Left lung (tissue), 10 donors: Measurements from ENCODE around the gene PTPRD. TPM values are rescaled to one million over a fixed set of nuclear protein-coding genes. Genes with fewer than 3 reads are reported as not detected.
A peak's percentile ranks its signal among the peaks of the same experiment; 100 is the strongest.

Source experiments
- ATAC-seq: fragments of 200-7000 bp; cut with Tn5 transposase; one replicate; pipeline ENCODE4 v1.9.1; 2020; ENCODE audit warnings: moderate library complexity
- DNase-seq, 4 donors: peaks; one replicate each; pipeline ENCODE4 v3.0.0-alpha.2; 2013 to 2020
- H3K27ac ChIP-seq, 2 donors: fragments of 200-600 bp; sonication (generic) in 1 of 2; one replicate each; pipeline versions ENCODE4 v1.5.0 to v1.8.0; 2020 to 2021
- H3K27me3 ChIP-seq, 2 donors: fragments of 200-600 bp; sonication (generic) in 1 of 2; one replicate each; pipeline versions ENCODE4 v1.5.0 to v1.8.0; 2020 to 2021
- H3K36me3 ChIP-seq, 2 donors: fragments of 200-600 bp; sonication (generic) in 1 of 2; one replicate each; pipeline versions ENCODE4 v1.5.0 to v1.8.0; 2020 to 2021
- H3K4me1 ChIP-seq, 2 donors: fragments of 200-600 bp; one replicate each; pipeline ENCODE4 v1.8.0; 2021
- H3K4me3 ChIP-seq, 2 donors: fragments of 200-600 bp; sonication (generic) in 1 of 2; one replicate each; pipeline versions ENCODE4 v1.5.0 to v1.8.0; 2020 to 2021; ENCODE audit warnings: mild to moderate bottlenecking in 1 of 2
- H3K9me3 ChIP-seq, 2 donors: fragments of 200-600 bp; sonication (generic) in 1 of 2; one replicate each; pipeline versions ENCODE4 v1.5.0 to v1.8.0; 2020 to 2021
- intact Hi-C, 2 donors: fragments of 100-400 bp; cut with DNase I; formaldehyde crosslinking; loops; one replicate each; pipeline versions ENCODE4 v1.11.2 to v1.14.2; 2022
- polyA plus RNA-seq, 6 donors: library from polyadenylated mRNA; unstranded; fragments of 120-200 nt; gene quantifications; one replicate each; pipeline ENCODE4 v1.2.1, GENCODE V29; 2013; ENCODE audit not compliant: insufficient read length in 6 of 6
- total RNA-seq, 2 donors: library from RNA; stranded (reverse); fragmentation: NEBNext Ultra II Directional; extraction: Animal tissue kit (Norgen Biotek cat#: 25700); gene quantifications; one replicate each; pipeline ENCODE4 v1.2.1, GENCODE V29; 2021
- TF ChIP-seq, protein P1 (sequence below), 2 donors: fragments of 200-600 bp; sonication (generic) in 1 of 2; IDR thresholded peaks; one replicate each; pipeline versions ENCODE4 v1.5.0 to v1.8.0; 2021; ENCODE audit warnings: antibody characterized with exemption in 2 of 2
- donor health status: DM: no; HTN: yes; CAD: no.
- donor health status: DM: no; HTN: no; CAD: no.

PTPRD gene
- total and polyA plus RNA-seq, 8 donors, result 24.2 to 167 (median 139) TPM

- no peaks in the 10 kb centered on the region for H3K36me3 ChIP-seq
- no peak overlapping the region for H3K4me3 ChIP-seq
- no peak for DNase-seq
- H3K27ac ChIP-seq, result no peak overlapping the region
- no peaks in the 10 kb centered on the region for H3K9me3 ChIP-seq
- H3K4me1 ChIP-seq, result no peaks in the 10 kb centered on the region
- intact Hi-C loops, result no loop called here
- H3K27me3 ChIP-seq, result no peaks in the 10 kb centered on the region
- TF ChIP-seq, protein P1, sequence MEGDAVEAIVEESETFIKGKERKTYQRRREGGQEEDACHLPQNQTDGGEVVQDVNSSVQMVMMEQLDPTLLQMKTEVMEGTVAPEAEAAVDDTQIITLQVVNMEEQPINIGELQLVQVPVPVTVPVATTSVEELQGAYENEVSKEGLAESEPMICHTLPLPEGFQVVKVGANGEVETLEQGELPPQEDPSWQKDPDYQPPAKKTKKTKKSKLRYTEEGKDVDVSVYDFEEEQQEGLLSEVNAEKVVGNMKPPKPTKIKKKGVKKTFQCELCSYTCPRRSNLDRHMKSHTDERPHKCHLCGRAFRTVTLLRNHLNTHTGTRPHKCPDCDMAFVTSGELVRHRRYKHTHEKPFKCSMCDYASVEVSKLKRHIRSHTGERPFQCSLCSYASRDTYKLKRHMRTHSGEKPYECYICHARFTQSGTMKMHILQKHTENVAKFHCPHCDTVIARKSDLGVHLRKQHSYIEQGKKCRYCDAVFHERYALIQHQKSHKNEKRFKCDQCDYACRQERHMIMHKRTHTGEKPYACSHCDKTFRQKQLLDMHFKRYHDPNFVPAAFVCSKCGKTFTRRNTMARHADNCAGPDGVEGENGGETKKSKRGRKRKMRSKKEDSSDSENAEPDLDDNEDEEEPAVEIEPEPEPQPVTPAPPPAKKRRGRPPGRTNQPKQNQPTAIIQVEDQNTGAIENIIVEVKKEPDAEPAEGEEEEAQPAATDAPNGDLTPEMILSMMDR (IDR thresholded peaks at IDR 0.05), result no peak
- no peak for ATAC-seq
Measured at GRCh38 chr9:9862235-9862810, 750.5 kb downstream of the PTPRD start.

GRCh38 chr9:9855177-9856078, 757.4 kb downstream of the PTPRD start:
- no peaks in the 10 kb centered on the region for H3K9me3 ChIP-seq
- intact Hi-C loops, result no loop called here
- H3K4me3 ChIP-seq, result no peak overlapping the region
- H3K27ac ChIP-seq, result no peak overlapping the region
- no peaks in the 10 kb centered on the region for H3K4me1 ChIP-seq
- no peaks in the 10 kb centered on the region for H3K36me3 ChIP-seq
- TF ChIP-seq, protein P1 (IDR thresholded peaks at IDR 0.05), result no peak
- ATAC-seq (peak; percentile 47), DNase-seq (peak in 1 of 4 donors; percentile 72)
- no peaks in the 10 kb centered on the region for H3K27me3 ChIP-seq

DNA sequence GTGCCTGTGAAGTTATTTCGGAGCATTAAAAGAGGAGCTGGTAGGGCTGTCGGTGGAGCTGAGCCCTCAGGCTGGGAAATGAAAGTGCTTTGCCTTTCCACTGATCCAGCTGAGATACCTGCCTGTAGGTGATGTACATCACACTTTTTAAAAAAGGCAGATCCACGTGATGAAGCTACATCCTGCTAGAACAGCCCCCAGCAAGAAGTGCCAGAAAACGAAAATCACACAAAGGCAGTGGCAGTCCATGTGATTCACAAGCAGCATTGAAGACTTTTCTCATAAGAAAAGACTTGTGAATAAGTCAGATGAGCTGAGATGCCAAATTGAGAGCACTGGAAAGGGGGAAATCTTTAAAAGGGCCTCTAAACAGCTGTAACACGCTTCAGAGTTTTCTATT, 765.1 kb downstream of the PTPRD start:
- no peak overlapping the region for H3K4me3 ChIP-seq
- ATAC-seq (no peak), DNase-seq (no peak)
- no peak overlapping the region for H3K27ac ChIP-seq
- H3K9me3 ChIP-seq, result no peaks in the 10 kb centered on the region
- H3K36me3 ChIP-seq, result no peaks in the 10 kb centered on the region
- H3K27me3 ChIP-seq, result no peaks in the 10 kb centered on the region
- H3K4me1 ChIP-seq, result no peaks in the 10 kb centered on the region
- TF ChIP-seq, protein P1 (IDR thresholded peaks at IDR 0.05), result no peak
- intact Hi-C loops, result no loop called here

DNA sequence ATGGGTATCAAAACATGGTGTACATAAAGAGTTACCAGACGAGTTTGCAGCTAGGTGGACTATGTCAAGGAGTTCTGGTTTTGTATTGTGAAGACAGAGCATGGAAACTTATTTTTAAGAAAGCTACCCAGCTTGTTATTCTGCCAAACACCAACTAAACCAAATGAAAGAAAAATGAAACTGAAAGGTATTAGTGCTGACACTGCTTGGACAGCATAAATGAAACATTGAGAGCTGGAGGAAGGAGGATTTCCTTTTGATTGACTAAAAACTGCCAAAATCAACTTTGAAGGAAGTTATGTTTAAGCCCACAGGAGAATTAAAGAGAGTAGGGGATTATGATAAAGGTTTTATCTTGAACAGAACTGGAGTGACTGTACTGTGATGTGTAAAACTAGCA, 766.2 kb downstream of the PTPRD start:
- intact Hi-C loops, result no loop called here
- H3K9me3 ChIP-seq, result no peaks in the 10 kb centered on the region
- H3K27ac ChIP-seq, result no peak overlapping the region
- H3K4me1 ChIP-seq, result no peaks in the 10 kb centered on the region
- no peaks in the 10 kb centered on the region for H3K36me3 ChIP-seq
- TF ChIP-seq, protein P1 (IDR thresholded peaks at IDR 0.05), result no peak
- no peak overlapping the region for H3K4me3 ChIP-seq
- no peaks in the 10 kb centered on the region for H3K27me3 ChIP-seq
- peak in 1 of 4 donors; percentile 14 for DNase-seq
- ATAC-seq, result no peak

DNA sequence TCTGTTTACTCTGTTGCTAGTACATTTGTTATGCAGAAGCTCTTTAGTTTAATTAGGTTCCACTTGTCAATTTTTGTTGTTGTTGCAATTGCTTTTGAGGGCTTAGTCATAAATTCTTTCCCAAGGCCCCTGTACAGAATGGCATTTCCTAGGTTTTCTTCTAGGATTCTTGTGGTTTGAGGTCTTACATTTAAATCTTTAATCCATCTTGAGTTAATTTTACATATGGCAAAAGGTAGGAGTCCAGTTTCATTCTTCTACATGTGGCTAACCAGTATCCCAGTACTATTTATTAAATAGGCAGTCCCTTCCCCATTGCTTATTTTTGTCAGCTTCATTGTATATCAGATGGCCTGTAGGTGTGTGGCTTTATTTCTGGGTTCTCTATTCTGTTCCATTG, 792.4 kb downstream of the PTPRD start:
- Histone ChIP-seq H3K27ac (no peak overlapping the region), H3K9me3 (no peaks in the 10 kb centered on the region), H3K4me1 (no peaks in the 10 kb centered on the region), H3K36me3 (no peaks in the 10 kb centered on the region), H3K27me3 (no peaks in the 10 kb centered on the region), H3K4me3 (no peak overlapping the region)
- DNase-seq (no peak), ATAC-seq (no peak)
- intact Hi-C loops, result no loop called here
- TF ChIP-seq, protein P1 (IDR thresholded peaks at IDR 0.05), result no peak
